Measurements from ENCODE around the gene VPS8.

Gene VPS8

DNA sequence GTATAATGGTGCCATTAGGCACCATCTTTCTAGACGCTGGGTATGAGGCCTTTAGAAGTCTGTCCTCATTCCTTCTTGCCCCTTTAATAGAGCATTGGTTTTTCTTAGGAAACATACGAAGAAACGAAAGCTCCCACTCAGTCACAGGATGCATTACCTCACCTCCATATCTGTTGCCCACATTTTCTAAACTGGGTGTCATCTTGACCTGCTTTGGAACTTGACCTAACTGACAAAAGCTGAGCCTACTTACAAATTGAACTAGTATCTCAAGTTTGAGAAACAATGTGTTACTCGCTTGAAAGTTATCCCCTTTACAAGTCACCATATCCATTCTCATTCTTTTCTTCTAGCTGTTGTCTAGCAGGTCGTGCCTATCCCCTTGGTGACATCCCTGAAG, 102.7 kb downstream of the VPS8 start:
- DNase-seq (ENCODE audit: low read depth in 1 of 2, low spot score in 1 of 2) = no peak
- H3K27ac ChIP-seq (replicated peaks) = no peak overlapping the region
- no peak overlapping the region for H3K4me3 ChIP-seq (replicated peaks; ENCODE audit: insufficient read depth, low read length)
- no peaks in the 10 kb centered on the region for H3K27me3 ChIP-seq (ENCODE audit: insufficient read depth, poor library complexity, severe bottlenecking)
- TF ChIP-seq, protein P1, sequence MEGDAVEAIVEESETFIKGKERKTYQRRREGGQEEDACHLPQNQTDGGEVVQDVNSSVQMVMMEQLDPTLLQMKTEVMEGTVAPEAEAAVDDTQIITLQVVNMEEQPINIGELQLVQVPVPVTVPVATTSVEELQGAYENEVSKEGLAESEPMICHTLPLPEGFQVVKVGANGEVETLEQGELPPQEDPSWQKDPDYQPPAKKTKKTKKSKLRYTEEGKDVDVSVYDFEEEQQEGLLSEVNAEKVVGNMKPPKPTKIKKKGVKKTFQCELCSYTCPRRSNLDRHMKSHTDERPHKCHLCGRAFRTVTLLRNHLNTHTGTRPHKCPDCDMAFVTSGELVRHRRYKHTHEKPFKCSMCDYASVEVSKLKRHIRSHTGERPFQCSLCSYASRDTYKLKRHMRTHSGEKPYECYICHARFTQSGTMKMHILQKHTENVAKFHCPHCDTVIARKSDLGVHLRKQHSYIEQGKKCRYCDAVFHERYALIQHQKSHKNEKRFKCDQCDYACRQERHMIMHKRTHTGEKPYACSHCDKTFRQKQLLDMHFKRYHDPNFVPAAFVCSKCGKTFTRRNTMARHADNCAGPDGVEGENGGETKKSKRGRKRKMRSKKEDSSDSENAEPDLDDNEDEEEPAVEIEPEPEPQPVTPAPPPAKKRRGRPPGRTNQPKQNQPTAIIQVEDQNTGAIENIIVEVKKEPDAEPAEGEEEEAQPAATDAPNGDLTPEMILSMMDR (IDR thresholded peaks at IDR 0.05; ENCODE audit: insufficient read depth, low read length) = no peak
- TF ChIP-seq POLR2AphosphoS5 (IDR thresholded peaks at IDR 0.05; ENCODE audit: low read depth) = no peak
- TF ChIP-seq GABPA (IDR thresholded peaks at IDR 0.05; ENCODE audit: low read depth) = no peak
- TF ChIP-seq, protein P2, sequence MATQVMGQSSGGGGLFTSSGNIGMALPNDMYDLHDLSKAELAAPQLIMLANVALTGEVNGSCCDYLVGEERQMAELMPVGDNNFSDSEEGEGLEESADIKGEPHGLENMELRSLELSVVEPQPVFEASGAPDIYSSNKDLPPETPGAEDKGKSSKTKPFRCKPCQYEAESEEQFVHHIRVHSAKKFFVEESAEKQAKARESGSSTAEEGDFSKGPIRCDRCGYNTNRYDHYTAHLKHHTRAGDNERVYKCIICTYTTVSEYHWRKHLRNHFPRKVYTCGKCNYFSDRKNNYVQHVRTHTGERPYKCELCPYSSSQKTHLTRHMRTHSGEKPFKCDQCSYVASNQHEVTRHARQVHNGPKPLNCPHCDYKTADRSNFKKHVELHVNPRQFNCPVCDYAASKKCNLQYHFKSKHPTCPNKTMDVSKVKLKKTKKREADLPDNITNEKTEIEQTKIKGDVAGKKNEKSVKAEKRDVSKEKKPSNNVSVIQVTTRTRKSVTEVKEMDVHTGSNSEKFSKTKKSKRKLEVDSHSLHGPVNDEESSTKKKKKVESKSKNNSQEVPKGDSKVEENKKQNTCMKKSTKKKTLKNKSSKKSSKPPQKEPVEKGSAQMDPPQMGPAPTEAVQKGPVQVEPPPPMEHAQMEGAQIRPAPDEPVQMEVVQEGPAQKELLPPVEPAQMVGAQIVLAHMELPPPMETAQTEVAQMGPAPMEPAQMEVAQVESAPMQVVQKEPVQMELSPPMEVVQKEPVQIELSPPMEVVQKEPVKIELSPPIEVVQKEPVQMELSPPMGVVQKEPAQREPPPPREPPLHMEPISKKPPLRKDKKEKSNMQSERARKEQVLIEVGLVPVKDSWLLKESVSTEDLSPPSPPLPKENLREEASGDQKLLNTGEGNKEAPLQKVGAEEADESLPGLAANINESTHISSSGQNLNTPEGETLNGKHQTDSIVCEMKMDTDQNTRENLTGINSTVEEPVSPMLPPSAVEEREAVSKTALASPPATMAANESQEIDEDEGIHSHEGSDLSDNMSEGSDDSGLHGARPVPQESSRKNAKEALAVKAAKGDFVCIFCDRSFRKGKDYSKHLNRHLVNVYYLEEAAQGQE (IDR thresholded peaks at IDR 0.05; ENCODE audit: insufficient replicate concordance, low read depth) = no peak
- TF ChIP-seq SPI1 (IDR thresholded peaks at IDR 0.05; ENCODE audit: borderline replicate concordance, low read depth) = no peak

DNA sequence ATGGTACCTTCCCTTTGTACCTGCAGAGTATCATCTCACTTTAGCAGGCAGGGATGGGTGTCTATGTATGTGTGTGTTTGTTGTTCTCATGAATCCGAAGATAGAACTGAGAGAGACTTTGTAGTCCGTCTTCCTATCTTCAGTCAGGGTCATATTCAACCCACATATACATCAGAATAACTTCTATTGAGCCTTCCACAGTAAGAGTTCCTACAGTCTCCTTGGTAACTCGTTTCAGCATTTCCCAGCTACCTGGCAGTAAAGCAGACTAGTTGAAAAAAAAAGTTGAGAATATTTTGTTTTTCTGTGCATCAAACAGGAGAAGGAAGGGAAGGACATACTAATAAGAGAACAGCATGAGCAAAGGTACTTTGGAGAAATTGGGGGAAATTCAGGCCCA, 106.8 kb downstream of the VPS8 start:
- DNase-seq (ENCODE audit: low read depth in 1 of 2, low spot score in 1 of 2) = no peak
- Histone ChIP-seq H3K4me3 (replicated peaks; ENCODE audit: insufficient read depth, low read length) (no peak overlapping the region), H3K27ac (replicated peaks) (no peak overlapping the region), H3K27me3 (ENCODE audit: insufficient read depth, poor library complexity, severe bottlenecking) (no peaks in the 10 kb centered on the region)
- TF ChIP-seq POLR2AphosphoS5 (IDR thresholded peaks at IDR 0.05; ENCODE audit: low read depth) (no peak), SPI1 (IDR thresholded peaks at IDR 0.05; ENCODE audit: borderline replicate concordance, low read depth) (no peak), GABPA (IDR thresholded peaks at IDR 0.05; ENCODE audit: low read depth) (no peak)
- TF ChIP-seq, protein P1 (IDR thresholded peaks at IDR 0.05; ENCODE audit: insufficient read depth, low read length) = no peak

DNA sequence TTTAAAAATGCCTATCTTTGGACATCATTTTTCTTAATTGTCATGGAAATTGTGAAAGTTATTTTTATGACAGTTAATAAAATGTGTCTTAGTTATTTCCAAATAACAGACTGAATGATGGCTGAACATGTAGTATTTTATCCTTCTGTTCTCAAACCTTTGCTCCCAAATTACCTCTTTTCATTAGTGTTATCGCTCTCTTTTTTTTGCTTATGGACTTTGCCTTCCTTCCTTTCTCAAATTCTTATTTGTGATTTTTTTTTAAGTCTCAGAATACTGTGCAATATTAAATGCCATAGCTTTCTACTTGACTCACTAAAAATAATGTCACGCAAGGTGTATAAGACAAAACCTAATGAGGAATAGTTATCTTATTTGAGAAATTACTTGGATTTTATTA, 107.7 kb downstream of the VPS8 start:
- H3K4me3 ChIP-seq (replicated peaks; ENCODE audit: insufficient read depth, low read length) = no peak overlapping the region
- no peak for DNase-seq (ENCODE audit: low read depth in 1 of 2, low spot score in 1 of 2)
- TF ChIP-seq, protein P2 (IDR thresholded peaks at IDR 0.05; ENCODE audit: insufficient replicate concordance, low read depth) = no peak
- TF ChIP-seq SPI1 (IDR thresholded peaks at IDR 0.05; ENCODE audit: borderline replicate concordance, low read depth) = no peak
- TF ChIP-seq, protein P1 (IDR thresholded peaks at IDR 0.05; ENCODE audit: insufficient read depth, low read length) = no peak
- no peaks in the 10 kb centered on the region for H3K27me3 ChIP-seq (ENCODE audit: insufficient read depth, poor library complexity, severe bottlenecking)
- no peak overlapping the region for H3K27ac ChIP-seq (replicated peaks)

DNA sequence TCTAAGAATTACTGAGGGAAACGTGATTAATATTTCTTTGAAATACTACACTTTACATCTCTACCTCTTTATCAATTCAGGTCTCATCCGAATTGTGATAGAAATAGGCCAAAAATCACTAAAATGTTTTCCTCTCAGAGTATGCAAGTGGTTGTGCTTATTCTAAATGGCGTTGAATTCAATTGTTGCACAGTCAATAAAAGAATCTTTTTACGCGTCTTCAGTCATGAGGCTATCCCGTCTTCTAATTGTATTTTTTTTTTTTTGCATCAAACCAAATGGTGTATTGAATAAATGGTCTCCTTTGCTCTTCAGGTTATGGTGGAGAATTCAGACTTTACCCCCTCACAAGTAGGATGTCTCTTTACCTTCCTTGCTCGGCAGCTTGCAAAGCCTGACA, 112.6 kb downstream of the VPS8 start:
- no peak for TF ChIP-seq POLR2AphosphoS5 (IDR thresholded peaks at IDR 0.05; ENCODE audit: low read depth)
- no peak for TF ChIP-seq SPI1 (IDR thresholded peaks at IDR 0.05; ENCODE audit: borderline replicate concordance, low read depth)
- TF ChIP-seq, protein P1 (IDR thresholded peaks at IDR 0.05; ENCODE audit: insufficient read depth, low read length) = no peak
- TF ChIP-seq, protein P2 (IDR thresholded peaks at IDR 0.05; ENCODE audit: insufficient replicate concordance, low read depth) = no peak
- TF ChIP-seq GABPA (IDR thresholded peaks at IDR 0.05; ENCODE audit: low read depth) = no peak
- no peak for DNase-seq (ENCODE audit: low read depth in 1 of 2, low spot score in 1 of 2)
- H3K27me3 ChIP-seq (ENCODE audit: insufficient read depth, poor library complexity, severe bottlenecking) = no peaks in the 10 kb centered on the region
- H3K4me3 ChIP-seq (replicated peaks; ENCODE audit: insufficient read depth, low read length) = no peak overlapping the region
- no peak overlapping the region for H3K27ac ChIP-seq (replicated peaks)
